ENCODE results near the gene TMED9.
A peak's percentile ranks its signal among the peaks of the same experiment; 100 is the strongest.

DNA sequence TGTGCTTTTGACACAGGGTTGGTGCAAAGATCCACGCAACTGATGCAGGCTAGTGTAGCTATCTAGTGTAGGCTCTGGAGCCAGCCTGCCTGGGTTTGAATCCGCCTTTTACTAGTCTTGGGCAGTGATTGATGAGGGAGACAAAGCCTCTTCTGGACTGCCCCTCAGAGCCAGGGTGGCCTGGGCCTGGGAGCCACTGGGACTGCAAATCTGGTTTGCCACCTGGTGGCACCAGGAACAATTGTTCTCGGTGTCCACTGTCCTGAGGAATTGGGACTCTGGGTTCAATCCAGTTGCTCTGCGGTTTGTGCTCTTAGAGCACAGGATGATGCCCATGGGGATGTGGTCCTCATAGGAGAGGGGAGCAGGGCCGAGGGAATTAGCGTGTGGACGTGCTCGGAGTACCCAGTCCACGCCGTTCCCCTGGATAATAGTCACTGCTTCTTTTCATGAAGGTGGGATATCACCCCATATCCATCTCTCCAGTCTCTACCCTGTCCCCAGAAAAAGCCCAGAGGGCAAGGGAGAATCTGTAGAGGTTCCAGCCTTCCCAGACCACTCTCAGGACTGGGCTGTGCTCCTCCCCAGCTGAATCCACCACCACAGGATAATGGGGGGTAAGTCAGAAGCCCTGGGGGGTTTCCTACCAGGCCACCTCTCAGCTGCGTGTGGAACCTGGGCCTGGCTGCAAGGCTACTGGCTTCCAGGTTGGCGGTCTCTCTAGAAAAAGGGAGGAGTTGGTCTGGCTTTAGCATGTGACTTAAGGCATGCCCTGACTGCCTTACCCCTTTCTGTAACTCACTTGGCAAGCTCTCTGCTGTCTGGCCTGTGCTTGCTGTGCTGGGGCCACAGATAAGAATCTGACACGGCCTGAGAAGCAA lies 9.8 kb downstream of the TMED9 start:
- TF ChIP-seq CTCF (IDR thresholded peaks at IDR 0.05) (peak; percentile 24), ZFX (IDR thresholded peaks at IDR 0.05; ENCODE audit: borderline replicate concordance) (no peak)

Measured in 22Rv1 (cell line).